Coronary artery (tissue), 2 donors: Measurements from ENCODE around the gene PAGE1.
"Not testable (repeated sequence)": the region's sequence is repeated elsewhere in the genome, so short reads cannot be mapped to it uniquely, and the experiment has no call there.

Experiments used
- DNase-seq: peaks from one replicate; pipeline ENCODE4 v3.0.0-alpha.2; 2017; ENCODE audit warnings: low spot score
- H3K27ac ChIP-seq, 2 donors: fragments of 200-600 bp; sonication (generic); one replicate each; pipeline ENCODE4 v1.5.1; 2016 to 2019
- H3K4me3 ChIP-seq: fragments of 200-600 bp; sonication (generic); 2 replicates; pipeline ENCODE4 v1.5.1; 2016; ENCODE audit warnings: mild to moderate bottlenecking, moderate library complexity
- TF ChIP-seq, protein P1 (sequence below): fragments of 200-600 bp; sonication (generic); IDR thresholded peaks from one replicate; pipeline ENCODE4 v1.5.1; 2019; ENCODE audit warnings: antibody characterized with exemption

PAGE1 gene

DNA sequence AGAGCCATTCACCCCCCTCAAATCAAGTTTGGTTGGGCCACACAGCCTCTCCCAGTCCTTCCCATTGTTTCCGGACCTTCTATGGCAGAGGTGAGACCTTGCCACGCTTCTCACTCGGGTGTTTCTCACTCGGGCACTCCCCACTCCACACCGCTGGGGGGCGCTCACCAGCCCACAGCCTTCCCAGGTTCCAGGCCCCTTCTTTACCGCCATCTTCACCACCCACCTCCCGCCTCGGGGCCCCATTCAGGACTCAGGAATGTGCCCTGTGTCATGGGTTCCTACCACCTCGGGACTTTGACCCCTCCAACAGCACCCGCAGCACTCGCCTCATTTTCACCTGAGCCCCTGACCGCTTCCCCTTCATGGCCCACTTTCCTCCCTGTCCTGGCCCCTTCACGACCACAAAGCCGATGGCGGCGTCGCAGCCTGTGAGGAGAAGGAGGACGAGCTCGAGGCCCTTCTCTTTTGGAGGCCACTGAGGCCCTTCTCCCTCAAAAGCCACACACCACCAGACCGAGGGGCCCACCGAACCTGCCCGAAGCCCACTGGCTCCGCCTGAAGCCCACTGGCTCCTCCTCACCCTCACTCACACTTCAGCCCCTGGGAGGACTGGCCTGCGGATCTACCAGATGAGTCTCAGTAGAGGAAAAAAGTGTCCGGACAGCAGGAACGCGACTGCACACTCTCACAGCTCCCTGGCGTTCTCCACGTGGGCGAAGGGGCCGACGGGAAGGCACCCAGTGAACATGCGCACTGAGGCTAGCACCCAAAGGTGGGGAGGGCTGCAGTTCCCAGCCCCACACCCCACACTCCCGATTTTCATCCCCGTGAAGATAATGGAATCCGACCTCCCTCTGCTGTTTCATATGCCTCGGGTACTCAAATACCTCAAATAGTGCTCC lies at the start of gene PAGE1:
TSS of gene PAGE1 (minus strand) at position 709 of the 905 bp plus-strand sequence. CDS start 1,214 bp downstream, outside the sequence.
- Histone ChIP-seq H3K27ac (no peak within 1 kb of the TSS), H3K4me3 (no peak within 1 kb of the TSS)
- TF ChIP-seq, protein P1, sequence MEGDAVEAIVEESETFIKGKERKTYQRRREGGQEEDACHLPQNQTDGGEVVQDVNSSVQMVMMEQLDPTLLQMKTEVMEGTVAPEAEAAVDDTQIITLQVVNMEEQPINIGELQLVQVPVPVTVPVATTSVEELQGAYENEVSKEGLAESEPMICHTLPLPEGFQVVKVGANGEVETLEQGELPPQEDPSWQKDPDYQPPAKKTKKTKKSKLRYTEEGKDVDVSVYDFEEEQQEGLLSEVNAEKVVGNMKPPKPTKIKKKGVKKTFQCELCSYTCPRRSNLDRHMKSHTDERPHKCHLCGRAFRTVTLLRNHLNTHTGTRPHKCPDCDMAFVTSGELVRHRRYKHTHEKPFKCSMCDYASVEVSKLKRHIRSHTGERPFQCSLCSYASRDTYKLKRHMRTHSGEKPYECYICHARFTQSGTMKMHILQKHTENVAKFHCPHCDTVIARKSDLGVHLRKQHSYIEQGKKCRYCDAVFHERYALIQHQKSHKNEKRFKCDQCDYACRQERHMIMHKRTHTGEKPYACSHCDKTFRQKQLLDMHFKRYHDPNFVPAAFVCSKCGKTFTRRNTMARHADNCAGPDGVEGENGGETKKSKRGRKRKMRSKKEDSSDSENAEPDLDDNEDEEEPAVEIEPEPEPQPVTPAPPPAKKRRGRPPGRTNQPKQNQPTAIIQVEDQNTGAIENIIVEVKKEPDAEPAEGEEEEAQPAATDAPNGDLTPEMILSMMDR = no peak
- no peak for DNase-seq

GRCh38 chrX:49741501-49741900 lies 45.7 kb upstream of the PAGE1 start:
- not testable (repeated sequence) for H3K4me3 ChIP-seq, H3K27ac ChIP-seq, DNase-seq

- no peak for DNase-seq
- H3K4me3 ChIP-seq = no peak overlapping the region
- no peak overlapping the region for H3K27ac ChIP-seq
- TF ChIP-seq, protein P1 = no peak
Observed at GRCh38 chrX:49727847-49728246, 32.1 kb upstream of the PAGE1 start.

DNA sequence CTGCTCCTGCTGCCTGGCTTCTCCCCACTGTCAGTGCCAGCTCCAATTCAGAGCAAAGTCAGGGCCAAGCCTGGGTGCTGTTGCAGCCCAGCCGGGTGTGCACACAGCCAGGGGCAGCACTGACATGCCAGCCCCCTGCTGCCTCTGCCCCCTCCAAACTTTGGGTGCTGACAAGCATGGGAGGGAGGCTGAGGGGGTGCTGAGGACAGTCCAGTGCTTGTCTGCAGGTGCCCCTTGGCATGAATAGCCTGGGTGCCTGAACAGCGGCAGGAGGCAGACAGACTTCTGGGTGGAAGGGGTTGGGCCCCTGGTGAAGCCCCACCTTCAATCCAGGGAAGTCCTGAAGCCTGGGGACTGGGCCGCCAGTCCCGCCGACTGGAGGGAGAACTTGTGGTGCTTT lies 31.2 kb upstream of the PAGE1 start:
- TF ChIP-seq, protein P1 = no peak
- H3K4me3 ChIP-seq = no peak overlapping the region

DNA sequence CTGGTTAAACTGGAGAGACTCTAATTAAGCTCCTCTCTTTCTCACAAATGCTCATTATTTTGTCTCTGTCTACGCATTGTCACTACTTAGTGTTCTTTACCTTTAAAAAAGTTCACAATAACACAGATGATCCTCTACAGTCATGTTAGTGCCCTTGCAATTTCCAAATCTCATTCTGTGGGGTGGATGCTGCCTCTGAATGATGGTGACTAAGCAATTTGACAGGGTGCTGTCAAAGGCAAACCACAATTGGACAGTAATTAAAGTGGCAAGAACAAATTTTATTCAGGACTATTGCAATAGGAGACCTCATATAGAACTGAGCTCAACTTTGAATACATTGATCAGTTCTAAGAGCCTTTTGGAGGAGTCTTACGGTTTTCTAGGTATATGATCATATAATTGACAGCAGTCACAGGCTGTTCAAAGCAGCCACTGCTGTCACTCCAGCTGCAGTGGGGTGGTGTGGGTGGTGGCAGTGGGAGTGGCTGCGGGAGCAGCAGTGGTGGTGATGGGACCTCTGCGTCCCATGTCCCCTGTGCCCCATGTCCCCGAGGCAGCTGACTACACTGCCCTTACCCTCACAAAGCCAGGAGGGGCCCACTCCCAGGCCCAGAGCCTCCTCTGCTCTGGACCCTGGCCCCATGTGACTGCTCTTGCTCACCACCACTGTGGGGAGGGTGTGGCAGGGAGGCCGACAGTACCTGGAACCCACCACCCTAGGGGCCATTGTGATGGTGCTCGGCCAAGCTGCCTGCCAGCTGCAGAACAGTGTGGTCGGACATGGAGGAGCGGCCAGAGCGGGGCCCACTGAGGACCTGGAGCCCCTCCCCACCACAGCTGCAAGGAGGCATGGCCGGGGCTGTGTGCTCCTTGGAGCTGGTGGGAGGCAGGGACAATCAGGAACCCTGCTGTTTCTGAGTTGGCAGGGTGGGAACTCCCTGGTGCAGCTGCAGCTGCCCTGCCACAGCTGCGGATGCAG lies 30.4 kb upstream of the PAGE1 start:
- DNase-seq = no peak
- TF ChIP-seq, protein P1 = no peak
- H3K27ac ChIP-seq = no peak overlapping the region
- no peak overlapping the region for H3K4me3 ChIP-seq

More for the DNA sequence above, 31.2 kb upstream of the PAGE1 start:
- DNase-seq = no peak
- no peak overlapping the region for H3K27ac ChIP-seq

- no peak overlapping the region for H3K4me3 ChIP-seq
- DNase-seq = no peak
- TF ChIP-seq, protein P1 = no peak
- H3K27ac ChIP-seq = no peak overlapping the region
Observed at GRCh38 chrX:49725401-49725800, 29.6 kb upstream of the PAGE1 start.

- H3K27ac ChIP-seq, H3K4me3 ChIP-seq, DNase-seq: not testable (repeated sequence)
Observed at GRCh38 chrX:49720106-49720505, 24.3 kb upstream of the PAGE1 start.
